A549 (cell line): ENCODE measurements around the gene L3MBTL4. TPM values are rescaled to one million over a fixed set of nuclear protein-coding genes. Genes with fewer than 3 reads are reported as not detected.

Experiments used
- ATAC-seq, 2 experiments: fragments of 200-7000 bp in 1 of 2; fragments of >200 bp in 1 of 2; cut with Nextera tagmentation in 1 of 2; cut with Tn5 transposase in 1 of 2; 3 replicates each; pipeline versions ENCODE4 v1.8.0 to v1.9.1; 2018 to 2020; ENCODE audit warnings: mild to moderate bottlenecking in 1 of 2, moderate library complexity in 1 of 2
- CTCF ChIA-PET: fragments of 300-600 bp; sonication (Branson Sonifier 250); formaldehyde crosslinking; extraction: SDS; loops from one replicate; lab custom pipeline; 2021; ENCODE audit warnings: antibody characterized with exemption, inconsistent platforms; lab: Yijun Ruan, JAX
- POLR2A ChIA-PET: fragments of 350-600 bp; formaldehyde crosslinking; extraction: SDS; loops from one replicate; lab custom pipeline; 2021; ENCODE audit warnings: antibody characterized with exemption, inconsistent platforms; lab: Yijun Ruan, JAX
- DNase-seq, 2 experiments: peaks; one replicate each; pipeline versions ENCODE4 v3.0.0 to v3.0.0-alpha.2; 2011 to 2016; ENCODE audit warnings: low read depth in 1 of 2, low spot score in 1 of 2
- FAIRE-seq: peaks from 2 replicates; lab custom pipeline; 2011; peaks lifted over from hg19 to GRCh38; lab: Jason Lieb, UNC
- H3K27ac ChIP-seq, 2 experiments: fragments of >200 bp; sonication (Bioruptor Twin); formaldehyde crosslinking; 3 replicates each; pipeline ENCODE4 v1.5.1; 2016 to 2017
- H3K4me1 ChIP-seq: fragments of >200 bp; sonication (Bioruptor Twin); formaldehyde crosslinking; 3 replicates; pipeline ENCODE4 v1.6.1; 2016
- H3K4me2 ChIP-seq: fragments of >200 bp; sonication (Bioruptor Twin); formaldehyde crosslinking; 3 replicates; pipeline ENCODE4 v1.6.1; 2016
- H3K4me3 ChIP-seq: fragments of >200 bp; sonication (Bioruptor Twin); formaldehyde crosslinking; 3 replicates; pipeline ENCODE4 v1.5.1; 2016
- H3K9me3 ChIP-seq: fragments of >200 bp; sonication (Bioruptor Twin); formaldehyde crosslinking; 3 replicates; pipeline ENCODE4 v1.6.1; 2016
- CBX2 ChIP-seq: fragments of 200-600 bp; sonication (generic); IDR thresholded peaks from 2 replicates; pipeline ENCODE4 v1.6.1; 2016; ENCODE audit warnings: low read depth, mild to moderate bottlenecking, borderline replicate concordance
- CEBPB ChIP-seq, 2 experiments: fragments of >200 bp in 1 of 2; sonication (Bioruptor Twin) in 1 of 2; formaldehyde crosslinking in 1 of 2; IDR thresholded peaks; 2 replicates each; pipeline ENCODE4 v1.6.1; 2012 to 2016
- FOSB ChIP-seq: fragments of 250-450 bp; sonication (Bioruptor Pico); IDR thresholded peaks from 2 replicates; pipeline ENCODE4 v1.5.0; 2020; ENCODE audit warnings: mild to moderate bottlenecking, moderate library complexity
- FOXS1 ChIP-seq: fragments of 250-450 bp; sonication (Bioruptor Pico); IDR thresholded peaks from 2 replicates; pipeline ENCODE4 v1.5.0; 2020; ENCODE audit warnings: mild to moderate bottlenecking, moderate library complexity
- GATA3 ChIP-seq: IDR thresholded peaks from 2 replicates; pipeline ENCODE4 v1.6.1; 2012; ENCODE audit warnings: borderline replicate concordance
- HDAC2 ChIP-seq: fragments of 200-600 bp; sonication (generic); IDR thresholded peaks from 2 replicates; pipeline ENCODE4 v1.6.1; 2016
- HOXB13 ChIP-seq: fragments of 250-450 bp; sonication (Bioruptor Pico); IDR thresholded peaks from 2 replicates; pipeline ENCODE4 v1.5.0; 2020; ENCODE audit warnings: low read depth, mild to moderate bottlenecking, moderate library complexity
- HOXB5 ChIP-seq: fragments of 250-450 bp; sonication (Bioruptor Pico); IDR thresholded peaks from 2 replicates; pipeline ENCODE4 v1.5.0; 2020; ENCODE audit warnings: mild to moderate bottlenecking, moderate library complexity
- KDM5A ChIP-seq: fragments of 200-600 bp; sonication (generic); IDR thresholded peaks from 2 replicates; pipeline ENCODE4 v1.6.1; 2016; ENCODE audit warnings: antibody characterized with exemption, mild to moderate bottlenecking
- MAZ ChIP-seq: fragments of 150-350 bp; IDR thresholded peaks from 2 replicates; pipeline ENCODE4 v1.6.1; 2014; ENCODE audit warnings: antibody characterized with exemption, low read depth, low read length, borderline replicate concordance
- NR3C1 ChIP-seq: fragments of >200 bp; sonication (Bioruptor Twin); formaldehyde crosslinking; IDR thresholded peaks from 3 replicates; pipeline ENCODE4 v1.6.1; 2017
- PHF8 ChIP-seq: fragments of 200-600 bp; sonication (generic); IDR thresholded peaks from 2 replicates; pipeline ENCODE4 v1.6.1; 2016; ENCODE audit warnings: low read depth, mild to moderate bottlenecking, antibody characterized with exemption, moderate library complexity, borderline replicate concordance
- POLR2AphosphoS2 ChIP-seq: conservative IDR thresholded peaks from 2 replicates; pipeline ENCODE4 v1.6.1; 2012; ENCODE audit warnings: low read length, improper control_type of control experiment, inconsistent platforms
- RFX5 ChIP-seq: fragments of 450-650 bp; IDR thresholded peaks from 2 replicates; pipeline ENCODE4 v1.7.1; 2014; ENCODE audit warnings: antibody characterized with exemption, mild to moderate bottlenecking, moderate library complexity
- SMC3 ChIP-seq: fragments of >200 bp; sonication (Bioruptor Twin); formaldehyde crosslinking; IDR thresholded peaks from 3 replicates; pipeline ENCODE4 v1.6.1; 2018; ENCODE audit warnings: inconsistent platforms
- SREBF2 ChIP-seq: fragments of 450-650 bp; IDR thresholded peaks from 2 replicates; pipeline ENCODE4 v1.6.1; 2014; ENCODE audit warnings: mild to moderate bottlenecking, moderate library complexity
- TFCP2L1 ChIP-seq: fragments of 250-450 bp; sonication (Bioruptor Pico); IDR thresholded peaks from 2 replicates; pipeline ENCODE4 v1.5.0; 2021; ENCODE audit warnings: mild to moderate bottlenecking
- ZFP36 ChIP-seq: fragments of 450-650 bp; IDR thresholded peaks from 2 replicates; pipeline ENCODE4 v1.6.1; 2014; ENCODE audit warnings: borderline replicate concordance; ENCODE audit not compliant: partially characterized antibody
- ZSCAN20 ChIP-seq: fragments of 250-450 bp; sonication (Bioruptor Pico); IDR thresholded peaks from 2 replicates; pipeline ENCODE4 v1.8.0; 2022; ENCODE audit warnings: mild to moderate bottlenecking, moderate library complexity
- WGBS: methylation state at CpG from one replicate; pipeline ENCODE4 v1.1.6; 2017; ENCODE audit errors: missing lambda C conversion rate; 5-methylcytosine and 5-hydroxymethylcytosine counted together
- polyA plus RNA-seq, 4 experiments: library from polyadenylated mRNA; depleted of rRNA in 3 of 4; stranded (reverse); fragments of >200 nt; fragmentation: RNase III in 1 of 4; extraction: RNeasy Plus Mini Kit Qiagen cat#74134 plus additional on column Dnase treatment in 1 of 4; gene quantifications; 2 replicates in 3 of 4; 3 replicates in 1 of 4; pipeline ENCODE4 v1.2.3, GENCODE V29; 2011 to 2017
- TF ChIP-seq, protein P1 (sequence below): fragments of >200 bp; sonication (Bioruptor Twin); formaldehyde crosslinking; IDR thresholded peaks from 3 replicates; pipeline ENCODE4 v1.6.1; 2016
- TF ChIP-seq, protein P2 (sequence below): fragments of >200 bp; sonication (Bioruptor Twin); formaldehyde crosslinking; IDR thresholded peaks from 3 replicates; pipeline ENCODE4 v1.5.1; 2016
- TF ChIP-seq, protein P3 (sequence below): fragments of 200-600 bp; sonication (generic); IDR thresholded peaks from 2 replicates; pipeline ENCODE4 v1.6.1; 2016; ENCODE audit warnings: antibody characterized with exemption, mild to moderate bottlenecking, moderate library complexity
- TF ChIP-seq, protein P4 (sequence below): fragments of 450-650 bp; IDR thresholded peaks from 2 replicates; pipeline ENCODE4 v1.6.1; 2014; ENCODE audit warnings: antibody characterized with exemption
- TF ChIP-seq, protein P5 (sequence below): fragments of 250-450 bp; sonication (Bioruptor Pico); IDR thresholded peaks from 2 replicates; pipeline ENCODE4 v1.5.0; 2020; ENCODE audit warnings: low read depth, mild to moderate bottlenecking, moderate library complexity
- TF ChIP-seq, protein P6 (sequence below): fragments of >200 bp; sonication (Bioruptor Twin); formaldehyde crosslinking; IDR thresholded peaks from 2 replicates; pipeline ENCODE4 v1.6.1; 2016

Gene L3MBTL4
- polyA plus RNA-seq, 2 of the 4 experiments (the other 2 are of a cell fraction) = 0.03 to 0.06 TPM

DNA sequence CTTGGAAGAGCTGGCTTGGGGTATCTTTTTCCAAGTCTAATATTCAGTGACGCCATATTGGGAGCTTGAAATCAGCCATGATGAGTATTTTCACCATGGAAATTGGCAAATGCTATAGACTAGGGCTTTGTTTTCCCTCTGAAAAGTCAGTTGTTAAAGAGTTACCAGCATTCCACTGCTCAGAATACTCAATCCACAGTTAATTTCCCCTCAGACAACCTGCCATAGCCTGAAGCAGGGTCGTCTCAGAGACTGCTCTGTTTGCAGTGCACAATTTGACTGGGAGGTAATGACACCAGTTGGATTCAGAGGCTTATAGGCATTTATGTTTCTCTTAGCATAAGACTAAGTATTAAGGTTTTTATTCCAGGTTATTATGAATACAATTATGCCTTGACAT, 483.9 kb downstream of the L3MBTL4 start:
- DNase-seq = no peak
- WGBS = 5% methylated on average over 2 of the region's 2 CpGs
- ChIA-PET POLR2A (no interaction called here), CTCF (no interaction called here)
- no peak for FAIRE-seq
- H3K4me1 ChIP-seq = no peaks in the 10 kb centered on the region
- no peak overlapping the region for H3K27ac ChIP-seq
- ATAC-seq = no peak
- H3K4me3 ChIP-seq = no peak overlapping the region
- no peak overlapping the region for H3K4me2 ChIP-seq
- H3K9me3 ChIP-seq = 0 out of 3 replicates have a peak, but pooled peaks cover 3% of the 10 kb centered on the region
- TF ChIP-seq HOXB13 (CRISPR knock-in tag) (no peak), HDAC2 (no peak), SREBF2 (no peak), CEBPB (IDR thresholded peaks at IDR 0.05) (no peak), ZSCAN20 (no peak), FOXS1 (CRISPR knock-in tag) (no peak), FOSB (CRISPR knock-in tag) (no peak), TFCP2L1 (CRISPR knock-in tag) (no peak), CBX2 (no peak), HOXB5 (CRISPR knock-in tag) (no peak)
- TF ChIP-seq, protein P1, sequence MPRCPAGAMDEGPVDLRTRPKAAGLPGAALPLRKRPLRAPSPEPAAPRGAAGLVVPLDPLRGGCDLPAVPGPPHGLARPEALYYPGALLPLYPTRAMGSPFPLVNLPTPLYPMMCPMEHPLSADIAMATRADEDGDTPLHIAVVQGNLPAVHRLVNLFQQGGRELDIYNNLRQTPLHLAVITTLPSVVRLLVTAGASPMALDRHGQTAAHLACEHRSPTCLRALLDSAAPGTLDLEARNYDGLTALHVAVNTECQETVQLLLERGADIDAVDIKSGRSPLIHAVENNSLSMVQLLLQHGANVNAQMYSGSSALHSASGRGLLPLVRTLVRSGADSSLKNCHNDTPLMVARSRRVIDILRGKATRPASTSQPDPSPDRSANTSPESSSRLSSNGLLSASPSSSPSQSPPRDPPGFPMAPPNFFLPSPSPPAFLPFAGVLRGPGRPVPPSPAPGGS = no peak
- TF ChIP-seq, protein P2, sequence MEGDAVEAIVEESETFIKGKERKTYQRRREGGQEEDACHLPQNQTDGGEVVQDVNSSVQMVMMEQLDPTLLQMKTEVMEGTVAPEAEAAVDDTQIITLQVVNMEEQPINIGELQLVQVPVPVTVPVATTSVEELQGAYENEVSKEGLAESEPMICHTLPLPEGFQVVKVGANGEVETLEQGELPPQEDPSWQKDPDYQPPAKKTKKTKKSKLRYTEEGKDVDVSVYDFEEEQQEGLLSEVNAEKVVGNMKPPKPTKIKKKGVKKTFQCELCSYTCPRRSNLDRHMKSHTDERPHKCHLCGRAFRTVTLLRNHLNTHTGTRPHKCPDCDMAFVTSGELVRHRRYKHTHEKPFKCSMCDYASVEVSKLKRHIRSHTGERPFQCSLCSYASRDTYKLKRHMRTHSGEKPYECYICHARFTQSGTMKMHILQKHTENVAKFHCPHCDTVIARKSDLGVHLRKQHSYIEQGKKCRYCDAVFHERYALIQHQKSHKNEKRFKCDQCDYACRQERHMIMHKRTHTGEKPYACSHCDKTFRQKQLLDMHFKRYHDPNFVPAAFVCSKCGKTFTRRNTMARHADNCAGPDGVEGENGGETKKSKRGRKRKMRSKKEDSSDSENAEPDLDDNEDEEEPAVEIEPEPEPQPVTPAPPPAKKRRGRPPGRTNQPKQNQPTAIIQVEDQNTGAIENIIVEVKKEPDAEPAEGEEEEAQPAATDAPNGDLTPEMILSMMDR = no peak
- TF ChIP-seq, protein P3, sequence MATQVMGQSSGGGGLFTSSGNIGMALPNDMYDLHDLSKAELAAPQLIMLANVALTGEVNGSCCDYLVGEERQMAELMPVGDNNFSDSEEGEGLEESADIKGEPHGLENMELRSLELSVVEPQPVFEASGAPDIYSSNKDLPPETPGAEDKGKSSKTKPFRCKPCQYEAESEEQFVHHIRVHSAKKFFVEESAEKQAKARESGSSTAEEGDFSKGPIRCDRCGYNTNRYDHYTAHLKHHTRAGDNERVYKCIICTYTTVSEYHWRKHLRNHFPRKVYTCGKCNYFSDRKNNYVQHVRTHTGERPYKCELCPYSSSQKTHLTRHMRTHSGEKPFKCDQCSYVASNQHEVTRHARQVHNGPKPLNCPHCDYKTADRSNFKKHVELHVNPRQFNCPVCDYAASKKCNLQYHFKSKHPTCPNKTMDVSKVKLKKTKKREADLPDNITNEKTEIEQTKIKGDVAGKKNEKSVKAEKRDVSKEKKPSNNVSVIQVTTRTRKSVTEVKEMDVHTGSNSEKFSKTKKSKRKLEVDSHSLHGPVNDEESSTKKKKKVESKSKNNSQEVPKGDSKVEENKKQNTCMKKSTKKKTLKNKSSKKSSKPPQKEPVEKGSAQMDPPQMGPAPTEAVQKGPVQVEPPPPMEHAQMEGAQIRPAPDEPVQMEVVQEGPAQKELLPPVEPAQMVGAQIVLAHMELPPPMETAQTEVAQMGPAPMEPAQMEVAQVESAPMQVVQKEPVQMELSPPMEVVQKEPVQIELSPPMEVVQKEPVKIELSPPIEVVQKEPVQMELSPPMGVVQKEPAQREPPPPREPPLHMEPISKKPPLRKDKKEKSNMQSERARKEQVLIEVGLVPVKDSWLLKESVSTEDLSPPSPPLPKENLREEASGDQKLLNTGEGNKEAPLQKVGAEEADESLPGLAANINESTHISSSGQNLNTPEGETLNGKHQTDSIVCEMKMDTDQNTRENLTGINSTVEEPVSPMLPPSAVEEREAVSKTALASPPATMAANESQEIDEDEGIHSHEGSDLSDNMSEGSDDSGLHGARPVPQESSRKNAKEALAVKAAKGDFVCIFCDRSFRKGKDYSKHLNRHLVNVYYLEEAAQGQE = no peak
- TF ChIP-seq, protein P4, sequence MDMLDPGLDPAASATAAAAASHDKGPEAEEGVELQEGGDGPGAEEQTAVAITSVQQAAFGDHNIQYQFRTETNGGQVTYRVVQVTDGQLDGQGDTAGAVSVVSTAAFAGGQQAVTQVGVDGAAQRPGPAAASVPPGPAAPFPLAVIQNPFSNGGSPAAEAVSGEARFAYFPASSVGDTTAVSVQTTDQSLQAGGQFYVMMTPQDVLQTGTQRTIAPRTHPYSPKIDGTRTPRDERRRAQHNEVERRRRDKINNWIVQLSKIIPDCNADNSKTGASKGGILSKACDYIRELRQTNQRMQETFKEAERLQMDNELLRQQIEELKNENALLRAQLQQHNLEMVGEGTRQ = no peak
- TF ChIP-seq, protein P5, sequence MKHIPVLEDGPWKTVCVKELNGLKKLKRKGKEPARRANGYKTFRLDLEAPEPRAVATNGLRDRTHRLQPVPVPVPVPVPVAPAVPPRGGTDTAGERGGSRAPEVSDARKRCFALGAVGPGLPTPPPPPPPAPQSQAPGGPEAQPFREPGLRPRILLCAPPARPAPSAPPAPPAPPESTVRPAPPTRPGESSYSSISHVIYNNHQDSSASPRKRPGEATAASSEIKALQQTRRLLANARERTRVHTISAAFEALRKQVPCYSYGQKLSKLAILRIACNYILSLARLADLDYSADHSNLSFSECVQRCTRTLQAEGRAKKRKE (CRISPR knock-in tag) = no peak
- TF ChIP-seq, protein P6, sequence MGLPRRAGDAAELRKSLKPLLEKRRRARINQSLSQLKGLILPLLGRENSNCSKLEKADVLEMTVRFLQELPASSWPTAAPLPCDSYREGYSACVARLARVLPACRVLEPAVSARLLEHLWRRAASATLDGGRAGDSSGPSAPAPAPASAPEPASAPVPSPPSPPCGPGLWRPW = no peak

DNA sequence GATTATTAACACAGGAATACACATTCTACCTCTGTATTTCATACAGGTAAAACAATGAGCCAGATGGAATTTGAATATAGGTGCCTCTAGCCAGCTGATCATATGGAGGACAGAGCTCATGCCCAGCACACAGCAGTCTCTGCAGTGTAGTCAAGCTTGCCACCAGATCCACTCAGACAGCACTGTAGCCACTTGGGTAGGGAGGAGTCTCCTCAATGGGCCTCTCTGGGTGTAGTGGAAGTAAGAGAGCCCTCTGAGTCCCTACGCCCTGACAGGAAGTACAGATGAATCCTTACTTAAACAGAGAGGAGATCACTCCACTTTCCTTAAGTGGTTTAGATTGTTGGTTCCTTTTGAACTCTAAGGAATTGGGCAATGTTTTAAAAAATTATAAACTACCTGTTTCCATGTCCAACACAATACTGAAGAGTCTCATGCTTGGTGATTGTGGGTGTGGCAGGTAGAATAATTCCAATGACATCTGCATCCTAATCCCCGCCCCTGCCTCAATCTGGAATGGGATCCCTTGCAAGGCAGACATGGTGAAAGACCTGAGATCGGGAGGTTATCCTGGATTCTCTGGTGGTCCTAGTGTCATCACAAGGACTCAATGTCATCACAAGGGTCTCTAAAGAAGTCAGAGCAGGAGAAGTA, 496.4 kb downstream of the L3MBTL4 start:
- DNase-seq (no peak), ATAC-seq (no peak), FAIRE-seq (no peak)
- H3K4me2 ChIP-seq = no peak overlapping the region
- H3K9me3 ChIP-seq = no peaks in the 10 kb centered on the region
- no peak overlapping the region for H3K27ac ChIP-seq
- no peaks in the 10 kb centered on the region for H3K4me1 ChIP-seq
- no peak overlapping the region for H3K4me3 ChIP-seq
- WGBS = 14% methylated on average over 3 of the region's 3 CpGs
- POLR2A ChIA-PET = no interaction called here
- CTCF ChIA-PET = no interaction called here
- no peak for TF ChIP-seq GATA3
- TF ChIP-seq SMC3 = no peak
- no peak for TF ChIP-seq FOXS1 (CRISPR knock-in tag)
- TF ChIP-seq, protein P4 = no peak
- TF ChIP-seq MAZ = no peak
- no peak for TF ChIP-seq RFX5
- TF ChIP-seq, protein P2 = no peak
- TF ChIP-seq PHF8 = no peak
- no peak for TF ChIP-seq NR3C1
- no peak for TF ChIP-seq POLR2AphosphoS2
- no peak for TF ChIP-seq KDM5A
- no peak for TF ChIP-seq ZFP36
